HG03378 (cell line): ENCODE results near the gene WNK2.

ENCODE experiments used
- ATAC-seq: cut with Tn5 transposase; IDR thresholded peaks from one replicate; pipeline ENCODE4 v1.9.1; 2021; ENCODE audit warnings: mild to moderate bottlenecking, moderate library complexity; ENCODE audit not compliant: unreplicated experiment

WNK2 gene

DNA sequence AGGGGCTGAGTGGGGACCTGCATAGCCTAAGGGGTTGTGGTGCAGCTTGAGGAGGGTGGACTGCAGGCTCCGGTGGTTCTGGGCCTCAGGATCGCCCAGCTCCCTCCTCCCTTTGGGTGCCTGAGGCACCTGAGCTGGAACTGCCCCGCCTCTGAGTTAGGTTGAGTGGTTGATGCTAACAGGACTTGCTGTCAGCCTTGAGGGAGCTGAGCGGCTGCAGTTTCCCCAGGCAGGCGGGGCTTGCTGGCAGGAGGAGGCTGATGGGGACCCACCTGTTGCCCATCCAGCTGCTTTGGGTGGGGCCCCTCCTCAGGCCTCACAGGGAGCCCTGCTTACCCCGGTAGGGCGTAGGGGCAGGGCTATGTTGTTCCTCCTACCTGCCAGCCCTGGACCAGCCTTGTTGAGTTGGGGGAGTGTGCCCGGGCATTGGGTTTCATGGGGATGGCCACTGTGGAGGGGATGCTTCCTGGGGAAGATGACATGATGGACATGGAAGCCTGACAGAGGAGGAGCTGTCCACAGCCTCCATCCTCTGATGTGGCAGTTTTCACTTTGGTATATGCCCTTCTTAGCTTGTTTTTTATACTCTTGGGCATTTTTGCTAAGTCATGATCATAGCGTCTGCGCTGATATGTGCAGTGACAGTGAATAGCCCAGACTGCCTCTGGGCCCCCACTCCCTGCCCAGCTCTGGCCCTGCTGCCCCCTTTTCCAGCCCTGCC lies 14.3 kb downstream of the WNK2 start:
- no peak for ATAC-seq

DNA sequence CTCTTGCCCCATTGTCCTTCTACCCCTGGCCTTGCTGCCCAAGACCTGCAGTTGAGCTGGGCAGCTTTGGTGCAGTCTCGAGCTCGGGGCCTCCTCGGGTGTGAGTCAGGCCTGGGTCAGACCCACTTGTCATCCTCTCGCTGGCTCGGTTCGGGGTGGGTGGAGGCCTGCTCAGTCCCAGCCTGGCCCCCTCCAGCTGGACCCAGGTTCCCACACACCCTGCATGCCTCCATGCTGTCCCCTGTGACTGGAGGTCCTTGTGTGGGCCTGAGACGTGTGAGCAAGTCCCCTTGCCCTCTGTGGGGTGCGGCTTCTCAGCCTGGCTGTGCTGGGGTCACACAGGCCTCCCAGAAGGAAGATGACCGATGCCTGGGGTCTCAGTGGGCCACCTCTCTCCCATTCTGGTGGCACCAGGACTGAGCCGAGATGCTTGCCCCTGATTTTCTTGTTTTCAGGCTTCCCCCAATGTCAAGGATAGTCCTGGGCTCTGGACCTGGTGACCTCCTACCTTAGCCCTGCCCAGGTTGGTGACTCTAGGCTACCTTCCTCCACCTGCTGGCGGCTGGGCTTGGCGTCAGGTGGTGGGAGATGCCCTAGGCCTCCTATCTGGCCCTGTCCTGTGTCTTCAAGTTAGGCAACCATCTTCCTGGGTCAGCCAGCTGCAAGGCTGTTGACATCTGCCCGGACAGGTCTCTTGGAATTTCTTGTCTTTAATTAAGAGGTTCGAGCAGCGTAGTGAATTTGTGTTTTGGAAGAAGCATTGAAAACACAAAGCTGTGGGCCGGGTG lies 15.1 kb downstream of the WNK2 start:
- ATAC-seq = no peak

DNA sequence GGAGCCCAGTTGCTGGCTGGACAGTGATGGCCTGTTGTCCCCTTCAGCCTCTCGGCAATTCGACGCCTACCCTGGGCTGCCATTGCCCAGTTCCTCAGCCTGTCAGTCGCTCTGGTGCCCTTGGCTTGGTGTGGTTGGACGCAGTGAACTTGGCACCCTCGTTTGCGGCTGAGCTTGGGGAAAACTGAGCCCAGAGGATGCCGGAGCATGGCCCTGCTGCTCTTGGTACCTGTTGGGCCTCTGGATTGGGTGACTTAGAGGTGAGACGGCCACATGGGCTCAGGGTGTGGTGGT lies 16.5 kb downstream of the WNK2 start:
- ATAC-seq = no peak

DNA sequence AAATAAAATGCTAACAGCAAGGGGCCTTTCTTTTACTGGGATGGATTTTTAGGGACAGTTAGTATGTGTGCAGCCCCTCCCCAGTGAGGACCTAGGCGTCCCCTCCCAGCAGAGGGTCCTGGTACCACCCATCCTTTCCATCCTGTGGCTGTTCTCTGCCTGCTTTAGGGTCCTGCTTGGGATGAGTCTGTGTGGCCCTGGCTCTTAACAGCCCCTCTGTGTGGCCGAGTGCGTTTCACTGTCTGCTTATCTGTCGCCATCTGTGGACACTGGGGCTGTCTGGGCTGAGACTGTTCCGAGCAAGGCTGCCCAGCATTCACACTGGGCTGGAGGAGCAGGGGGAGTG lies 17.0 kb downstream of the WNK2 start:
- ATAC-seq = no peak

DNA sequence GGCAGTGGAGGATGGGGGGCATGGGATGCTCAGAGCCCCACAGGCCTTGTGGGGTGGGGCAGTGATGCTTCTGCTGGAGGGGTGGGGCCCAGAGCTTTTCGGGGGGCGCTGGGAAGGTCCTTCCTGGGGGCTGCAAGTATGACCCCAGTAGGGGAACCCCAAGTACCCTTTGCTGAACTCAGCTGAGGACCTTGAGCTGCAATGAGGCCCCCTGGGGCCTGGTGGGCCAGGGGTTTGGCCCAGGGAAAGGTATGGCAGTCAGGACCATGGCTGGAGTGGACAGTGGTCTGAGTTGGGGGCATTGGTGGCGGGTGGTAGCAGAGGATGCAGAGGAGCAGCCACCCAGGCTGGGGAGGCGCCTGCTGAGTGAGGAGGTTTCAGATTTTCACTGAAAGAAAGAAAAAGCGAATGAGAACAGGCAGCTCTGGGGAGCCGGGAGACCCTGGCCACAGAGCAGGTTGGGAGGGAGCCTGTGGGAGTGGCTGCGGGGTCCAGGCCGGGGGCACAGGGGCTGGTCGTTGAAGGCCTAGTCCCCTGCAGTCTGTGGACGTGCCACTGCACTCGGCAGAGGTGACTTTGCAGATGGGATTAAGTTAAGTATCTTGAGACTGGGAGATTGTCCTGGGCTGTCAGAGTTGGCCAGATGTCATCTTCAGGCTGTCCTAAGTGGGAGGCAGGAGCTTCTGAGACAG lies 19.2 kb downstream of the WNK2 start:
- no peak for ATAC-seq

DNA sequence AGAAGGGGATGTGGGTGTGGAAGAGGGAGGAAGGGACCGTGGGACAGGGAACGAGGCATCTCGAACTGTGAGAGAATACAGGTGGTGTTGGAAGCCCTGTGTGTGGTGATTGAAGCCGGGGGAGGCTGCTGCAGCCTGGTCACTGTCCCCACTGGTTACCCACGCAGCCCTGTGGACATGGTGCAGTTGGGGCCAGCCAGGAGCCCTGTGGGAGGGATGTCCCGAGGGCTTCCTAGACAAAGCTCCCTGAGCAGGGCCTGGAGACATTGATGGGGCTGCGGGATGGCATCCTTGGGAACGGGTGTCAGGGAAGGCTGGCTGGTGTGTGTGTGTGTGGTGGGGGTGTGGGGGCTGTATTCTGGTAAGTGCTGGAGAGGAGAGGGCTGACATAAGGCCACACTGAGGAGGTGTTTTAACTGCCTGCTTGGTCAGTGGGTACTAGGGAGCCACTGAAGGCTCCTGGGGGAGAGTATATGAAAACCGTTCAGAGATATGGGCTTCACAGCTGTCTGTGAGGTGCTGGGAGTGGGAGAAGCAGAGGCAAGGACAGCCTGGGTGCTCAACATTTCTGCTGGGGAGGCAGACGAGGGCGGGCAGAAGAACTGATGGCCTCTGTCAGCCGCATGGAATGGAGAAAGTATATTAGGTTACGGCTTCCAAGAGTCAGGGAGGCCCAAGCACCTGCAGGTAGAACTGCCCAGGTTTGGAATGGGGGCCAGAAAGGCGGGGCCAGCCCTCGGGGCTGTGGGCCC lies 20.0 kb downstream of the WNK2 start:
- no peak for ATAC-seq

DNA sequence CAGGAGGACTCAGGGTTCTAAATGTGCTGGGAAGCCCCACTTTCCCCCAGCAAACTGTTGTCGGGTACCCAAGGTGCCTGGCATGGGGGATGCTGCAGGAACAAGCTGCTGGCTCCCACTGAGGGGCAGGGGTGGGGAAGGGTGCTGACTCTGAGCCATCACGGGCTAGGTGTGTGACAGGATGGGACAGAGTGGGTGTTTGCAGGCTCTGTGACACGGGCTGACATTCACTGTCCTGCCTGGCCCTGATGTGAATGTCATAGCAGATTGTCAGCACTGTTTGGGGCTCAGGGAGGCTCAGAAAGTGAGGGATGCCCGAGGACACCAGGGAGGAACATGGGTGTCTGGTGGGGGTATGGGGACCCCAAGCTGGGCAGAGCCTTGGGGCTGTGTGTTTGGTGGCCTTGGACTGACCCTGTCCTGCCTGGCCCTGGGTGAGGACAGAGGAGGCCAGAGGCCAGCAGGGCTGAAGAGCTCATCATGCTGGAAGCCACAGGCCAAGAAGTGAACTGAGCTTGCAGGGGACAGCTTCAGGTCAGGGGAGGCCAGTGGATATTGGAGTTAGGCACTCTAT lies 20.6 kb downstream of the WNK2 start:
- no peak for ATAC-seq

DNA sequence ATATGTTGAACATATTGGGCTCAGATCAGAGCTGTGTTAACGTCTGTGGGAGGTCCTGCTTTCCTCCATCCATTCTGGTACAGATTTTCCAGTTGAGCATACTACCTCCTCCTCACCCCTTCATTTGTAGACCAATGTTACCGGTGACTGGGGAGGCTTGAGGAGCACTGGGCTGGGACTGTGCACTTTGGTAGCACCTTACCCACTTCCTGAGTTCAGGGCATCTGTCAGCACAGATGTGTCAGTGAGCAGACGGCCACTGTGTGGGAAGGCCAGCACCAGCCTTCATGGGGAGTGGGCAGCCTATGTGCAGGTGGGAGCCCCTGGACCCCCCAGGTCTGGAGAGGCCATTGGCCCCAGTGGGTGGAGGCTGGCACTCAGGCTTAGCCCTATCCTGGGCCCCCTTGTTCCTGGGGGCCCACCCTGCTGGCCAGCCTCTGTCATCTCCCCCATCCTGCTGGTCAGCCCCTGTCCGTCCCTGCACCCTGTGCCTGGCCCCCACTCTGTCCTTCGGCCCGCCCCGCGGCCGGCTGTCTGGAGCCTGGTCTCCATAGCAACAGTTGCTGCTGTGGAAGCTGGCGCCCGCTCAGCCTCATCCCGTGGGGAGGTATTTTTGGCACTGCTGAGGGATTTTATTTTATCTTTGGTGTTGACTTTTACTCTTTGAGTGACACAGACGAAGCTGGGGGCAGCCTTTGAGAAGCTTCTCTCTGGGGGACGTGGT lies 21.3 kb downstream of the WNK2 start:
- ATAC-seq = no peak

DNA sequence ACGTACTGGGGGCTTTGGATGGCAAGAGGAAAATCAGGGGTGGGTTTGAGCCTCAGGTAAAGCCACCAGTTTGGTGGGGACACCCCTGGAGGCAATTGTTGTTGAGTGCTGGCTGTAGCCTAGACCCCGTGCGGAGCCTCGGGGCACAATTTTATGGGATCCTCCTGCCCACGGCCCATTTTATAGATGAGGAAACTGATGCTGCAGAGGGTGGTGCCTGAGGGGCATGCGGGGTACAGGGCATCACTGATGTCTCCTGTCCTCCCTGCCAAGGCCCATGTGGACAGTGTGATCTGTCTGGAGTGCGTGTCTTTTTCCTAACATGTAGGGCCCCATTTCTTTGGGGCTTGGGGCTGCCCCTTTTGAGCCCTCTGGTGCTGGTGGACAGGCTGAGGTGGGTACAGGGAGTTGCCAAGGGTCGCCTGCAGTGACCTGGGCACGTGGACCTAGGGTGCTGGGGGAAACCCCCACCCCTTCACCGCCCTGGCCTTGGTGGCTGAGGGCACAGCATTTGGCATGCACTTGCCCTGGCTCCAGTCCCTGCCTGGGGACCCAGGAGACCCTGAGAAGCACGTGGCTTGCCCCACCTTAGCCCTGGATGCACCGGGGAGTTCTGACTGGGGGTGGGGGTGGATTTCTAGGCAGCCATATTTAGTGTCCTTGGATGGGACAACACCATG lies 22.1 kb downstream of the WNK2 start:
- ATAC-seq = no peak

DNA sequence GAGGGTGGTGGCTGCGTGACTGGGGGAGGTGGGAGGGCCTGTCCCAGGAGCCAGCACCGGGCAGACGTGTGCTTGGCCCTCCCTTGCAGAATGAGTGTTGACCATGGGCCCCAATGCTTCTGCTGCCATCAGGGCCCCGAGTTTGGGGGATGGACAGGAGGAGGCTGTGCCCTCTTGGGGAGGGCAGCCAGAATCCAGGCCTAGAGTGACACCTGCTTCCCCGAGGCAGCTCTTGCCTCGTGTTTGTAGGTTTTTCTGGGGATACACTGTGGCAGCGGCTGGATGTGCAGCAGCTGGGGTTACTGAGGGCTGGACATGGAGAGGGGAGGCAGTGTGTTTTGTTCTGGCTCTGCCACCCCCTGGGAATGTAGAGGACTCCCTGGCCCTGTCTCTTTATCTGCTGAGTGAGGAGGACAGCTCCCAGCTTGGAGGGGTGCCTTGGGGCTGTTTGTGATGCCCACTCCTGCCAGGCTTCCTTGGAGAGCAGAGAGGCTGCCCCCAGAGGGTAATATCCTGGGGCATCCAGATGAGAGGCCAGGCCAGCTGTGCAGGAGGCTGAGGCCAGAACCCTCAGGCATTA lies 22.7 kb downstream of the WNK2 start:
- ATAC-seq = no peak

DNA sequence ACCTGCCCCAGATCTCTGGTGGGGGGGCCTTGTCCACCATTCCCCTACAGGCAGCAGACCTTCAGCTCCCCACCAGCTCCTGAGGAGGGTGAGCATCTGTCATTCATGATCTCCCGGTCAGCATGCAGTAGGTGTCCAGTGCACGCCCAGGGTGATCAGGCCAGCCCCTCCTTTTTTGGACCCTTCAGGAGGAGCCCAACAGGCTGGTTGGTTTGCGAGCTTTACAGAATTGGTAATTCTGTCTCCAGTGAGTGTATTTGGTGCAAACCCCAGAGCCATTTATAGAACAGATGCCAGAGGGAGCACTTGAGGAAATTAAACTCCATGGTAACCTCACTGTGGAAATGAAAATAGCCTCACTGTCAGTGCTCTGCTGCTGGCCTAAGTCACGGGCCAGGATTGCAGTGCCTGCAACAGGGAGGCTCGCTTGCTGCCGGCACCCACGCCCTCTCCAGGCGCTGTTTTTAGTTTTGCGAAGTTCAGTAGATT lies 23.4 kb downstream of the WNK2 start:
- ATAC-seq = no peak

DNA sequence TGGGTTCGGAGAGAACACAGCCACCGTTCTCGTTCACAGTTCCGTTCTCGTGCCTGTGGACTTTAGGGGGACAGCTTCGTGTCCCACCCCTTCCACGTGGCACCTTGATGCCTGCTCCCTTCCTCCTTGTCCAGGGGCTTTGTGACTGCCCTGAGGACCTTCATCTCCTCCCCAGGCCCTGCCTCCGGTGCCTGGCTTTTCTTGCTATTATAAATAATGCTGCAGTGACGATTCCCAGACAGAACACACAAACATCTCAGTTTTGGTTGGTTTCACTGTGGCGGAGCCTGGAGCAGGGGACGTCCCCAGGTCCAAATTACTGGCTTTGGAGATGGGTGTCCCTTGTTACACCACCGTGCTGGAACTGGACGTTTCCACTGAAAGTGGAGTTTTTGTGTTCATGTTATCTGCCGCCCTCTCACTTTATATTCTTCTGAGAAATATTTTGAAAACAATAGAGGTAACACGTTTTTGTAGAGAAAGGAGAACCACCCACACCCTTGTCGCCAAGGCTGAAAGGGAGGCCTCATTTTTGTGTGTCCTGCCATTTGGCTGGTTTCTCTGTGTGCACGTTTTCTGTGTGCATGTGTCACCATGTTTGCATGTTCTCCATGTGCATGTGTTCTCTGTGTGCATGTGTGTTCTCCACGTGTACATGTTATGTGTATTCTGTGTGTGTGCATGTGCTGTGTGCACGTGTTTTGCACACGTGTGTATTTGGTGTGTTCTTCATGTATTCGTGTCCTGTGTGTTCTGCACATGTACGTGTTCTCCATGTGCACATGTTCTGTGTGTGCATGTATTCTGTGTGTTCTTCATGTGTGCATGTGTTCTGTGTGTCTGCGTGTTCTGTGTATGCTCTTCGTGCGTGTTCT lies 24.2 kb downstream of the WNK2 start:
- no peak for ATAC-seq

DNA sequence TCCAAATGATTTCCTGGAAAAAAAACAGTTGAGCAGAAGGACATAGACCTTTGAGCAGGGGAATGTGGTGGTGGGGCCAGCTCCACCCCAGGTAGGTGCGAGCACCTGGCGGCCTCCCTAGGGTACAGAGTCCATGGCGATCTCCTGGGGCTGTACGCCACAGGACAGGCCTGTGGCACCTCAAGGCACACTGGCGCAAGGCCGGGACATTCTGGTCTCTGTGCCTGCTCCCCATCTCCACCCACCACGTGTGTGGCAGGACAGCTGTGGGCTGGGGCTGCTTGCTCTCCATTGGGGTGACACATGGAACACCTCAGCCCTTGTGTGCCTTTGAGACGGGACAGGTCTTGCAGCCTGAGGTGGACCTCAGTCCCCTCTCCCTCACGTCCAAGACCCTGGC lies 25.2 kb downstream of the WNK2 start:
- ATAC-seq = no peak

DNA sequence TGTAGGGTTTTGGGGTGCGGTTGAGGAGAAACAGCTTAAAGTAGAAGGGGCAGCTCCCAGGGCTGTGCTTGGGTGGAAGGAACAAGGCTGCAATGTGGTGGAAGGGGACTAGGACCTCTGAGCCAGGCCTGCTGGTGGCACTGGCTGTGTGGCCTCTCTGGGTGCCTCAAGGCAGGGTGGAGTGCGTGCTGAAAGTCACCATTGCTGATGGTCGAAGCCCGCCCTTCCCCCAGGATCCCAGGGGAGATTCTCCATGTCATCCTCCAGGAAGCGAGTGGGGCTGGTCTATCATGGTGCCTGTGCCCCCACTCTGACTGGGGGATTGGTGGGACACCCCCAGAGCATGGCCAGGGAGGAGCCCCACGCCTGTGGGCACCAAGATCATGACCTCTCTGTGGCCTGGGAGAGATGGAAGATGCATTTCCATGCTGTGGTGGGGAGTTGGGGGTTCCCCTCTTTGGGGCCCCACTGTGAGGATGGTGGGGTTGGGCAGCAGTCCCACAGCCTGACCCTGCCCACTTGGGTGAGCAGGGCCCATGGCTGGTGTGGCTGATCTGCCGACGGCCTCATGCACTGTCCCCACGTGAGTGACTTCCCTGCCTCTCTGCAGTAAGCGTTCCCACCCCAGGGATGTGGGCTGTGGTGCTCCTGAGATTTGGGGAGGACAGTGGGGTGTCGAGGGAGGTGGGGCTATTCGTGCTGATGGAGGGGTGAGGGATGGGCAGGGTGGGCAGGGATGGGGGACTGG lies 25.8 kb downstream of the WNK2 start:
- no peak for ATAC-seq

DNA sequence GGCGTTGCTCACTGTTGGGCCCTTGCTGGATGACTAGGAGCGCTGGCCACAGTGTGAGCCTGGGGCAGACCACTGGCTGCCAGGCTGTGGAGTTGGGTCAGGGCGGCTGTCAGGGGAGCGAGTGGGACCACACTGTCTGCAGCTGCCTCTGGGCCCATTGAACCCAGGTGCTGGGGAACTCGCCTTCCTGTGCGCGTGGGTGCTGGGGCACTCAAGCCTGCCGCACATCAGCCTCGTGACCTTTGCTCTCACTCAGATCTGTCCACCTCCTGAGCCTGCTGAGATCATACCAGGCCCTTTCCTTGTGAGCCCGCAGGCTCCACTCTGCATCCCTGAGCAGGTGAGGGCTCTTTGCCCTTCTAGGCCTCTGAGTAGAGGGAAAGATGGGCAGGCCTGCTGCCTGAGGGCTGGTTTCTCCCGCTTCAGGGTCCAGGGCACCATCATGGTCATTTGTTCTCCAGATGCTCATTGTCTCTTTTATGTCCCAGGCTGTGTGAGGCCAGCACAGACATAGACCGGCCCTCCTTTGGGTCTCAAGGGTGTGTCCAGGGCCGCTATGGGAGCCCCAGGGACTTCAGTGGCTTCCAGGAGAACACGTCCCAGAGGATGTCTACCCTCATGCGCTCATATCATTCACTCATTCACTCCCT lies 26.5 kb downstream of the WNK2 start:
- ATAC-seq = no peak

DNA sequence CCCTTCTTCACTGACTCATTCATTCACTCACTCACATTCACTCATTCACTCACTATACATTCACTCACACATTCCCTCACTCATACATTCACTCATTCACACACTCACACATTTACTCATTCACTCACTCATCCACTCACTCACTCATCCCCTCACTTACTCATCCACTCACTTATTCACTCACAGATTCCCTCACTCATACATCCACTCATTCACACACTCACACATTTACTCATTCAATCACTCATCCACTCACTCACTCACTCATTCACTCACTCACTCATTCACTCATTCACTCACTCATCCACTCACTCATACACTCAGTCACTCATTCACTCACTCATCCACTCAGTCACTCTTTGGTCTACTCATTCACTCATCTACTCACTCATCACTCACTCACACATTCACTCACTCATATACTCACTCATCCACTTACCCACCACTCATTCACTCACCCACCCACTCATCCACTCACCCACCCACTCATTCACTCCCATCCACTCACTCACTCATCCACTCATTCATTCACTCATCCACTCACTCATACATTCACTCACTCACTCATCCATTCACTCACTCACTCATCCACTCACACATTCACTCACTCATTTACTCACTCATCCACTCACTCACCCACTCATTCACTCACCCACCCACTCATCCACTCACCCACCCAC lies 27.2 kb downstream of the WNK2 start:
- ATAC-seq = no peak

DNA sequence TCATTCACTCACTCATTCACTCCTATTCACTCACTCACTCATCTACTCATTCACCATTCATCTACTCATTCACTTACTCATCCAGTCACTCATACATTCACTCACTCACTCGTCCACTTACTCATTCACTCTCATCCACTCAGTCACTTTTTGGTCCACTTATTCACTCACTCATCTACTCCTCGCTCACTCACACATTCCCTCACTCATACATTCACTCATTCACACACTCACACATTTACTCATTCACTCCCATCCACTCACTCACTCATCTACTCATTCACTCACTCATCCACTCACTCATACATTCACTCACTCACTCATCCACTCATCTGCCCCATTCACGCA lies 27.7 kb downstream of the WNK2 start:
- no peak for ATAC-seq
